ENCODE measurements around the gene GTSE1. TPM values are rescaled to one million over a fixed set of nuclear protein-coding genes. Genes with fewer than 3 reads are reported as not detected.

The GTSE1 gene
- total and polyA plus RNA-seq, 4 donors, result 1.0 to 2.3 (median 1.2) TPM

DNA sequence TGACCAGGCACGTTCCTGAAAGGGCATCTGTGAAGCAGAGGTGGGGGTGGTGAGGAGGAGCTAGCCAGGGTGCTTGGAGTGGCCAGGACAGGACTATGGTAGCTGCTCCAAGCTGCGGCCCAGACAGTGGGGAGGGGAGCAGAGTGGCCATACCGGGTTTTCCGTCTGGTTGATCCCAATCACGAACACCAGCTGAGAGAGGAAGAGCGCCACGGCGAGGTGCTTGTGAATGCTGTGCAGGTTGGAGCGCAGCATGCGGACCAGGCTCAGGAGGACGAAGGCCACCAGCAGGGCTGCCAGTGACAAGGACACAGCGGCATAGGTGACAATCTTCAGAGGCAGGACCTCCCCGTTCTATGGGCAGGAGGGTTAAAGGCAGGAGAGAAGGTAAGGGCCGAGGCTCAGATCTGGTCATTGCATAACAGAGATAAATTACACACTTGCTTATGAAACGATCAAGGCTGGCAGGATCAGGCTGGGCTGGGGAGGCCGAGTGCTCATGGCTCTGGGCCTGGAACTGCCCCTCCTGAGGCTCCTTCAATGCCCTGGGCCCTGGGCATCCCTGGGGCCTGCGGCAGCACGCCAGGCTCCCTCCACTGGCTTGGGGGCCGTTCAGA, 80.3 kb downstream of the GTSE1 start:
- TF ChIP-seq, protein P1, sequence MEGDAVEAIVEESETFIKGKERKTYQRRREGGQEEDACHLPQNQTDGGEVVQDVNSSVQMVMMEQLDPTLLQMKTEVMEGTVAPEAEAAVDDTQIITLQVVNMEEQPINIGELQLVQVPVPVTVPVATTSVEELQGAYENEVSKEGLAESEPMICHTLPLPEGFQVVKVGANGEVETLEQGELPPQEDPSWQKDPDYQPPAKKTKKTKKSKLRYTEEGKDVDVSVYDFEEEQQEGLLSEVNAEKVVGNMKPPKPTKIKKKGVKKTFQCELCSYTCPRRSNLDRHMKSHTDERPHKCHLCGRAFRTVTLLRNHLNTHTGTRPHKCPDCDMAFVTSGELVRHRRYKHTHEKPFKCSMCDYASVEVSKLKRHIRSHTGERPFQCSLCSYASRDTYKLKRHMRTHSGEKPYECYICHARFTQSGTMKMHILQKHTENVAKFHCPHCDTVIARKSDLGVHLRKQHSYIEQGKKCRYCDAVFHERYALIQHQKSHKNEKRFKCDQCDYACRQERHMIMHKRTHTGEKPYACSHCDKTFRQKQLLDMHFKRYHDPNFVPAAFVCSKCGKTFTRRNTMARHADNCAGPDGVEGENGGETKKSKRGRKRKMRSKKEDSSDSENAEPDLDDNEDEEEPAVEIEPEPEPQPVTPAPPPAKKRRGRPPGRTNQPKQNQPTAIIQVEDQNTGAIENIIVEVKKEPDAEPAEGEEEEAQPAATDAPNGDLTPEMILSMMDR (IDR thresholded peaks at IDR 0.05; ENCODE audit: control extremely low read depth, extremely low read depth), result no peak
- H3K4me1 ChIP-seq (ENCODE audit: control insufficient read depth in 5 of 5, insufficient read depth in 5 of 5, low read length in 5 of 5), result peaks cover 3 to 14% (median 5%) of the 10 kb centered on the region in 5 donors
- DNase-seq, result no peak
- H3K9ac ChIP-seq (ENCODE audit: insufficient read depth in 1 of 2, low read length in 2 of 2), result no peak overlapping the region
- peaks cover 0 to 6% (median 0%) of the 10 kb centered on the region in 4 donors for H3K9me3 ChIP-seq (ENCODE audit: control insufficient read depth in 4 of 4, insufficient read depth in 3 of 4, low read length in 3 of 4)
- WGBS, 2 donors, result 76 to 82% methylated on average over 19 of the region's 19 CpGs
- H3K27ac ChIP-seq (ENCODE audit: low read depth in 1 of 2, low read length in 1 of 2), result peak overlapping the region in 1 of 2 donors; percentile 87
- peak; percentile 4 for ATAC-seq (ENCODE audit: insufficient read depth, low FRiP score)
- H3K27me3 ChIP-seq (ENCODE audit: control insufficient read depth in 3 of 3, insufficient read depth in 3 of 3, low read length in 2 of 3), result peaks cover 0 to 2% (median 0%) of the 10 kb centered on the region in 3 donors
- H3K4me3 ChIP-seq, result no peak overlapping the region
- peaks cover 0 to 3% (median 0%) of the 10 kb centered on the region in 4 donors for H3K36me3 ChIP-seq (ENCODE audit: control insufficient read depth in 4 of 4, insufficient read depth in 4 of 4, low read length in 4 of 4)

DNA sequence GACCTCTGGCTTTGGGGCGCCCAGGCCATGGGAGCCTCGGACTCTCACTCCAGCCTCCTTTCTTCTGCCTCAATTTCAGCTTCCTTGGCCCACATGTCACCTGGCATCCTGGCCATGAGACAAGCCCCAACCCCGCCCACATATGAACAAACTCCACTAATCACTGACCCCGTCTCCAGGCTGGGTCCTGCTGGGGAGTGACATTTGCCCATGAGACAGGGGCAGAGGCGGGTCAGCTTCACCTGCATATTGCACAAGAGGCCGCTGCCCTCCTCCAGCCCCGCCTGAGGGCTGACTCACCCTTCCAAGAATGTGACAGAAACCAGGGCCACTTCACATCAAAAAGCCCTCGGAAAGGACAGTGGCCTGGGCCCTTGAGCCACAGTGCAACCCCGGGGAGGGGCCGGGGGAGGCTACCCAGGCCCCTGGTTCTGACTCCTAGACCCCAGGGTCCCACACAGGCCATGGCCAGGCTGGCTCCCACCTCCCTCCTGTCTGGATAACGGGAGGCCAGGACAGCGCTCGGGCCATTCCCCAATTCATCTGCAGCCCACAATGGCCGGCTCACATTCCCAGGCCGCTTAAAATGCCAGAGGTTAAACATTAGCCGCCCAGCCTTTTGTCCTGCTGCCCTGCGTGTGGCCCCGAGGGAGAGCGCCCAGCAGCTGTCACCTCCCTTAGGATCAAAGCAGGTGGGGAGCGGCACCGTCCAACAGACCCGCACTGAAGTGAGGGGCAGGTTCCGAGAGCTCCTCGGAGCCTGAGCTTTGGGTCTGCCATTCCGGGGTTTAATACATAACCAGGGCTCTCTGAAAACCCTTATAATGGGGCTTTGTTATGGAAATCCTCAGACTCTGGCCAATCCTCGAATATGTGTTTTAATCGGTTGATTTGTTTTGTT, 81.1 kb downstream of the GTSE1 start:
- H3K4me3 ChIP-seq, result no peak overlapping the region
- 60 to 86% methylated on average over 27 of the region's 27 CpGs for WGBS, 2 donors
- TF ChIP-seq, protein P1 (IDR thresholded peaks at IDR 0.05; ENCODE audit: control extremely low read depth, extremely low read depth), result no peak
- peaks cover 3 to 14% (median 5%) of the 10 kb centered on the region in 5 donors for H3K4me1 ChIP-seq (ENCODE audit: control insufficient read depth in 5 of 5, insufficient read depth in 5 of 5, low read length in 5 of 5)
- peak overlapping the region in 1 of 2 donors; percentile 18 for H3K9ac ChIP-seq (ENCODE audit: insufficient read depth in 1 of 2, low read length in 2 of 2)
- DNase-seq (peak; percentile 34 to 54 (median 46)), ATAC-seq (ENCODE audit: insufficient read depth, low FRiP score) (peak; percentile 64)
- H3K27ac ChIP-seq (ENCODE audit: low read depth in 1 of 2, low read length in 1 of 2), result peak overlapping the region in 1 of 2 donors; percentile 90
- H3K36me3 ChIP-seq (ENCODE audit: control insufficient read depth in 4 of 4, insufficient read depth in 4 of 4, low read length in 4 of 4), result peaks cover 0 to 3% (median 0%) of the 10 kb centered on the region in 4 donors
- H3K27me3 ChIP-seq (ENCODE audit: control insufficient read depth in 3 of 3, insufficient read depth in 3 of 3, low read length in 2 of 3), result peaks cover 0 to 2% (median 0%) of the 10 kb centered on the region in 3 donors
- H3K9me3 ChIP-seq (ENCODE audit: control insufficient read depth in 4 of 4, insufficient read depth in 3 of 4, low read length in 3 of 4), result peaks cover 0 to 6% (median 0%) of the 10 kb centered on the region in 4 donors

DNA sequence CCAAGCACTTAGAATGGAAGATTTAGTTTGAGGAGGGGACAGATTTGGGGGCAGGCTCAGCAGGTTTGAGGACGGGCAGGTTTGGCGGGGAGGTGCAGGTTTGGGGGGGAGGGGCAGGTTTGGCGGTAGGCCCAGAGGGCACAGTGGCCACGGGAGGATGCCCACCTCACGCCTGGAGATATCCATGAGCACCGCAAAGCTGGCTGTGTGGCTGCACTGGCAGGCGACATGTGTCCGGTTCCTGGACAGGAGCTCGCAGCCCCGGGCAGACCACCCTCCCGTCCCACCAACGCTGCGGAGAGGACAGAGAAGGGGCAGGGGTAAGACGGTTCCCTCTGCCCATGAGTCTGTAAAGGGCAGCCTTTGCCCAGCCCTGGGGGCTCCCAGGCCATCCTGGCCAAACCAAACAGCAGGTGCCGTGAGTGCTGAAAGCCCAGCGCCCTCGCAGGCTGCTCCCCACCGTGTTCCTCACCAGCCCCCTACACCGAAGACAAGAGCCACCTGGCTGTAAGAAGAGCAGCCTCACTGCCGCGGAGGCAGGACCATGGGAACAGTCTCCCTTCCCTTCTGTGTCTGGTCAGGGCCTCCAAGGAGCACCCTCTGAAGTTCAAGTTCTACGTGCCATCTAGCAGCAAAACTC, 81.9 kb downstream of the GTSE1 start:
- no peak for DNase-seq
- TF ChIP-seq, protein P1 (IDR thresholded peaks at IDR 0.05; ENCODE audit: control extremely low read depth, extremely low read depth), result no peak
- 59 to 75% methylated on average over 20 to 22 of the region's 22 CpGs for WGBS, 2 donors
- no peak overlapping the region for H3K9ac ChIP-seq (ENCODE audit: insufficient read depth in 1 of 2, low read length in 2 of 2)
- no peak for ATAC-seq (ENCODE audit: insufficient read depth, low FRiP score)
- H3K27me3 ChIP-seq (ENCODE audit: control insufficient read depth in 3 of 3, insufficient read depth in 3 of 3, low read length in 2 of 3), result peaks cover 0 to 2% (median 0%) of the 10 kb centered on the region in 3 donors
- H3K4me3 ChIP-seq, result no peak overlapping the region
- H3K9me3 ChIP-seq (ENCODE audit: control insufficient read depth in 4 of 4, insufficient read depth in 3 of 4, low read length in 3 of 4), result peaks cover 0 to 6% (median 0%) of the 10 kb centered on the region in 4 donors
- peak overlapping the region in 1 of 2 donors; percentile 90 for H3K27ac ChIP-seq (ENCODE audit: low read depth in 1 of 2, low read length in 1 of 2)
- H3K36me3 ChIP-seq (ENCODE audit: control insufficient read depth in 4 of 4, insufficient read depth in 4 of 4, low read length in 4 of 4), result no peaks in the 10 kb centered on the region
- peaks cover 3 to 14% (median 5%) of the 10 kb centered on the region in 5 donors for H3K4me1 ChIP-seq (ENCODE audit: control insufficient read depth in 5 of 5, insufficient read depth in 5 of 5, low read length in 5 of 5)
